Measurements from ENCODE around the gene LATS2.

DNA sequence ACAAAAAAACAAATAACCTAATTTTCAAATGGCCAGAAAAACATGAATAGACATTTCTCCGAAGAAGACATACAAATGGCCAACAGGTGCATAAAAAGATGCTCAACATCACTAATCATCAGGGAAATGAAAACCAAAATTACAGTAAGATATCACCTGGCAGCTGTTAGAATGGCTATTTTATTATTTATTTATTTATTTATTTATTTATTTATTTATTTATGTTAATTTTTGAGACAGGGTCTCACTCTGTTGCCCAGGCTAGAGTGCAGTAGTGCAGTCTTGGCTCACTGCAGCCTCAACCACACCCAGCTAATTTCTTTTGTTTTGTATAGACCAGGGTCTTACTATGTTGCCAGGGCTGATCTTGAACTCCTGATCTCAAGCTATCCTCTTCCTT, 27.1 kb upstream of the LATS2 start:
- TF ChIP-seq, protein P1, sequence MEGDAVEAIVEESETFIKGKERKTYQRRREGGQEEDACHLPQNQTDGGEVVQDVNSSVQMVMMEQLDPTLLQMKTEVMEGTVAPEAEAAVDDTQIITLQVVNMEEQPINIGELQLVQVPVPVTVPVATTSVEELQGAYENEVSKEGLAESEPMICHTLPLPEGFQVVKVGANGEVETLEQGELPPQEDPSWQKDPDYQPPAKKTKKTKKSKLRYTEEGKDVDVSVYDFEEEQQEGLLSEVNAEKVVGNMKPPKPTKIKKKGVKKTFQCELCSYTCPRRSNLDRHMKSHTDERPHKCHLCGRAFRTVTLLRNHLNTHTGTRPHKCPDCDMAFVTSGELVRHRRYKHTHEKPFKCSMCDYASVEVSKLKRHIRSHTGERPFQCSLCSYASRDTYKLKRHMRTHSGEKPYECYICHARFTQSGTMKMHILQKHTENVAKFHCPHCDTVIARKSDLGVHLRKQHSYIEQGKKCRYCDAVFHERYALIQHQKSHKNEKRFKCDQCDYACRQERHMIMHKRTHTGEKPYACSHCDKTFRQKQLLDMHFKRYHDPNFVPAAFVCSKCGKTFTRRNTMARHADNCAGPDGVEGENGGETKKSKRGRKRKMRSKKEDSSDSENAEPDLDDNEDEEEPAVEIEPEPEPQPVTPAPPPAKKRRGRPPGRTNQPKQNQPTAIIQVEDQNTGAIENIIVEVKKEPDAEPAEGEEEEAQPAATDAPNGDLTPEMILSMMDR (IDR thresholded peaks at IDR 0.05): no peak
- no peak for TF ChIP-seq POLR2A (IDR thresholded peaks at IDR 0.05)

All from testis (tissue), 2 donors.